BLaER1 treated with 17β-estradiol and CSF1 and Interleukin-3, amounts not matched to agents 10 nM and 100 nM (cell line): ENCODE data around the gene SLA2.

Experiments
- H3K27ac ChIP-seq, 11 experiments: shearing (Covaris generic); formaldehyde crosslinking; 2 replicates each; pipeline ENCODE4 v1.8.1; 2022
- H3K27me3 ChIP-seq, 11 experiments: shearing (Covaris generic); formaldehyde crosslinking; 2 replicates each; pipeline ENCODE4 v1.8.1; 2022
- H3K36me3 ChIP-seq, 11 experiments: shearing (Covaris generic); formaldehyde crosslinking; 2 replicates each; pipeline ENCODE4 v1.8.1; 2022
- H3K4me1 ChIP-seq, 10 experiments: shearing (Covaris generic); formaldehyde crosslinking; 2 replicates each; pipeline ENCODE4 v1.8.1; 2022
- H3K4me2 ChIP-seq, 11 experiments: shearing (Covaris generic); formaldehyde crosslinking; 2 replicates each; pipeline ENCODE4 v1.8.1; 2022
- H3K4me3 ChIP-seq, 10 experiments: shearing (Covaris generic); formaldehyde crosslinking; 2 replicates each; pipeline ENCODE4 v1.8.1; 2022
- H3K9ac ChIP-seq, 11 experiments: shearing (Covaris generic); formaldehyde crosslinking; 2 replicates each; pipeline ENCODE4 v1.8.1; 2022
- H3K9me3 ChIP-seq, 11 experiments: shearing (Covaris generic); formaldehyde crosslinking; replicated peaks in 1 of 11; 2 replicates each; pipeline ENCODE4 v1.8.1; 2022
- H4K20me1 ChIP-seq, 11 experiments: shearing (Covaris generic); formaldehyde crosslinking; 2 replicates each; pipeline ENCODE4 v1.8.1; 2022
- Cebpa-rat ChIP-seq, 11 experiments: shearing (Covaris generic); IDR thresholded peaks; 2 replicates each; pipeline ENCODE4 v1.8.1; 2022

Gene SLA2

GRCh38 chr20:36634342-36634741 lies 11.7 kb downstream of the SLA2 start:
- H4K20me1 ChIP-seq = no peaks in the 10 kb centered on the region
- H3K4me3 ChIP-seq = no peak overlapping the region
- no peaks in the 10 kb centered on the region for H3K27me3 ChIP-seq
- H3K4me2 ChIP-seq = no peak overlapping the region
- H3K9me3 ChIP-seq = no peaks in the 10 kb centered on the region
- peaks cover 14 to 26% (median 18%) of the 10 kb centered on the region in 10 experiments for H3K4me1 ChIP-seq
- TF ChIP-seq Cebpa-rat (IDR thresholded peaks at IDR 0.05) = no peak
- no peak overlapping the region for H3K27ac ChIP-seq
- H3K36me3 ChIP-seq = no peaks in the 10 kb centered on the region
- no peak overlapping the region for H3K9ac ChIP-seq

- Histone ChIP-seq H3K9me3 (no peaks in the 10 kb centered on the region), H3K4me2 (no peak overlapping the region), H3K27me3 (no peaks in the 10 kb centered on the region), H3K9ac (no peak overlapping the region; a peak in 1 of 22 replicates), H3K27ac (no peak overlapping the region), H3K36me3 (no peaks in the 10 kb centered on the region), H3K4me1 (peaks cover 16 to 35% (median 24%) of the 10 kb centered on the region in 10 experiments), H3K4me3 (no peak overlapping the region), H4K20me1 (no peaks in the 10 kb centered on the region)
- TF ChIP-seq Cebpa-rat (IDR thresholded peaks at IDR 0.05) = no peak
These were observed 12.7 kb downstream of the SLA2 start for GRCh38 chr20:36633285-36633772.

- peaks cover 16 to 42% (median 24%) of the 10 kb centered on the region in 10 experiments for H3K4me1 ChIP-seq
These were observed 13.3 kb downstream of the SLA2 start for GRCh38 chr20:36632487-36633284.

GRCh38 chr20:36632147-36632486 lies 13.9 kb downstream of the SLA2 start:
- Histone ChIP-seq H4K20me1 (no peaks in the 10 kb centered on the region), H3K4me1 (peaks cover 16 to 42% (median 24%) of the 10 kb centered on the region in 10 experiments), H3K9ac (no peak overlapping the region), H3K9me3 (no peaks in the 10 kb centered on the region), H3K27ac (no peak overlapping the region), H3K27me3 (no peaks in the 10 kb centered on the region), H3K4me3 (no peak overlapping the region), H3K36me3 (no peaks in the 10 kb centered on the region), H3K4me2 (no peak overlapping the region)
- TF ChIP-seq Cebpa-rat (IDR thresholded peaks at IDR 0.05) = no peak

More at GRCh38 chr20:36632487-36633284, 13.3 kb downstream of the SLA2 start:
- Histone ChIP-seq H3K9me3 (no peaks in the 10 kb centered on the region), H4K20me1 (no peaks in the 10 kb centered on the region), H3K9ac (no peak overlapping the region; a peak in 1 of 22 replicates), H3K36me3 (no peaks in the 10 kb centered on the region), H3K4me3 (no peak overlapping the region), H3K4me2 (no peak overlapping the region), H3K27ac (no peak overlapping the region; a peak in 1 of 22 replicates), H3K27me3 (no peaks in the 10 kb centered on the region)
- no peak for TF ChIP-seq Cebpa-rat (IDR thresholded peaks at IDR 0.05)

- TF ChIP-seq Cebpa-rat (IDR thresholded peaks at IDR 0.05) = no peak
- H4K20me1 ChIP-seq = no peaks in the 10 kb centered on the region
- no peaks in the 10 kb centered on the region for H3K27me3 ChIP-seq
- H3K4me3 ChIP-seq = no peak overlapping the region
- no peak overlapping the region for H3K9ac ChIP-seq
- peaks cover 16 to 42% (median 24%) of the 10 kb centered on the region in 10 experiments for H3K4me1 ChIP-seq
- no peak overlapping the region for H3K27ac ChIP-seq
- H3K36me3 ChIP-seq = no peaks in the 10 kb centered on the region
- no peaks in the 10 kb centered on the region for H3K9me3 ChIP-seq
- H3K4me2 ChIP-seq = no peak overlapping the region
These were observed 14.3 kb downstream of the SLA2 start for GRCh38 chr20:36631646-36632045.

GRCh38 chr20:36629719-36630681 lies 16.0 kb downstream of the SLA2 start:
- H3K4me3 ChIP-seq = peak overlapping the region in 4 of 10 experiments; percentile 2 to 11 (median 4); a peak in 2 of 20 replicates
- H3K36me3 ChIP-seq = no peaks in the 10 kb centered on the region
- H3K27ac ChIP-seq = peak overlapping the region in 10 of 11 experiments; percentile 17 to 67 (median 58); a peak in 19 of 22 replicates
- no peak for TF ChIP-seq Cebpa-rat (IDR thresholded peaks at IDR 0.05)
- H3K27me3 ChIP-seq = no peaks in the 10 kb centered on the region
- peak overlapping the region; percentile 9 to 56 (median 46); a peak in 17 of 22 replicates for H3K9ac ChIP-seq
- peaks cover 16 to 42% (median 24%) of the 10 kb centered on the region in 10 experiments for H3K4me1 ChIP-seq
- peak overlapping the region; percentile 79 to 92 (median 84) for H3K4me2 ChIP-seq
- H4K20me1 ChIP-seq = no peaks in the 10 kb centered on the region
- no peaks in the 10 kb centered on the region for H3K9me3 ChIP-seq

- H3K36me3 ChIP-seq = no peaks in the 10 kb centered on the region
- TF ChIP-seq Cebpa-rat (IDR thresholded peaks at IDR 0.05) = peak in 4 of 11 experiments; percentile 28 to 65 (median 38); a peak in 3 of 22 replicates
- no peak overlapping the region for H3K27ac ChIP-seq
- H3K9me3 ChIP-seq = no peaks in the 10 kb centered on the region
- H3K9ac ChIP-seq = no peak overlapping the region
- no peaks in the 10 kb centered on the region for H3K27me3 ChIP-seq
- no peaks in the 10 kb centered on the region for H4K20me1 ChIP-seq
- peak overlapping the region in 2 of 11 experiments; percentile 5 to 18; a peak in 3 of 22 replicates for H3K4me2 ChIP-seq
- peaks cover 16 to 38% (median 24%) of the 10 kb centered on the region in 10 experiments for H3K4me1 ChIP-seq
- H3K4me3 ChIP-seq = no peak overlapping the region
These were observed 17.9 kb downstream of the SLA2 start for GRCh38 chr20:36628076-36628475.

- no peak overlapping the region for H3K4me2 ChIP-seq
- peaks cover 8 to 22% (median 12%) of the 10 kb centered on the region in 10 experiments for H3K4me1 ChIP-seq
- no peak for TF ChIP-seq Cebpa-rat (IDR thresholded peaks at IDR 0.05)
- H3K9ac ChIP-seq = no peak overlapping the region
- H3K9me3 ChIP-seq = no peaks in the 10 kb centered on the region
- no peaks in the 10 kb centered on the region for H3K36me3 ChIP-seq
- H3K27me3 ChIP-seq = no peaks in the 10 kb centered on the region
- no peaks in the 10 kb centered on the region for H4K20me1 ChIP-seq
- no peak overlapping the region for H3K4me3 ChIP-seq
- H3K27ac ChIP-seq = no peak overlapping the region
These were observed 21.1 kb downstream of the SLA2 start for GRCh38 chr20:36624944-36625324.
